Right atrium auricular region (tissue), 2 donors: ENCODE results near the gene MPHOSPH8. TPM values are rescaled to one million over a fixed set of nuclear protein-coding genes. Genes with fewer than 3 reads are reported as not detected.

ENCODE experiments used
- DNase-seq: peaks from one replicate; pipeline ENCODE4 v3.0.0-alpha.2; 2019; ENCODE audit warnings: low spot score
- H3K27ac ChIP-seq, 2 donors: fragments of 200-600 bp; sonication (generic); 1 replicate in 1 of 2; 2 replicates in 1 of 2; pipeline ENCODE4 v1.5.1; 2016 to 2019
- H3K27me3 ChIP-seq, 2 donors: fragments of 200-600 bp; sonication (generic); one replicate each; pipeline versions ENCODE4 v1.5.1 to v1.6.0; 2017 to 2019
- H3K36me3 ChIP-seq: fragments of 200-600 bp; sonication (generic); one replicate; pipeline ENCODE4 v1.5.1; 2016
- H3K4me1 ChIP-seq, 2 donors: fragments of 200-600 bp; sonication (generic); one replicate each; pipeline versions ENCODE4 v1.5.1 to v1.6.0; 2017 to 2019
- H3K4me3 ChIP-seq, 2 donors: fragments of 200-600 bp; sonication (generic); 1 replicate in 1 of 2; 2 replicates in 1 of 2; pipeline ENCODE4 v1.5.1; 2017 to 2019; ENCODE audit warnings: mild to moderate bottlenecking in 1 of 2, moderate library complexity in 1 of 2
- H3K9me3 ChIP-seq, 2 donors: fragments of 200-600 bp; sonication (generic); one replicate each; pipeline ENCODE4 v1.5.1; 2019
- CTCF ChIP-seq, 2 donors: fragments of 200-600 bp; sonication (generic); IDR thresholded peaks; one replicate each; pipeline ENCODE4 v1.5.1; 2019; ENCODE audit warnings: antibody characterized with exemption in 2 of 2
- total RNA-seq, 2 donors: library from RNA; depleted of rRNA; stranded (reverse); fragments of >200 nt; gene quantifications; one replicate each; pipeline ENCODE4 v1.1.0, GENCODE V29; 2016

The MPHOSPH8 gene
- total RNA-seq, 2 donors from 2014 or later, result 20.8 to 26.8 TPM

GRCh38 chr13:19601749-19602725 is 31.4 kb upstream of the MPHOSPH8 start:
- Histone ChIP-seq H3K27ac (no peak overlapping the region), H3K4me3 (peak overlapping the region; percentile 49 to 62), H3K27me3 (no peaks in the 10 kb centered on the region), H3K4me1 (peaks cover 0 to 8% of the 10 kb centered on the region in 2 donors), H3K9me3 (no peaks in the 10 kb centered on the region), H3K36me3 (no peaks in the 10 kb centered on the region)
- no peak for DNase-seq
- TF ChIP-seq CTCF (IDR thresholded peaks at IDR 0.05), result peak in 1 of 2 donors; percentile 35

GRCh38 chr13:19604306-19604705 is 29.2 kb upstream of the MPHOSPH8 start:
- Histone ChIP-seq H3K36me3 (no peaks in the 10 kb centered on the region), H3K4me1 (peaks cover 0 to 8% of the 10 kb centered on the region in 2 donors), H3K9me3 (no peaks in the 10 kb centered on the region), H3K27ac (no peak overlapping the region), H3K4me3 (no peak overlapping the region), H3K27me3 (no peaks in the 10 kb centered on the region)
- TF ChIP-seq CTCF (IDR thresholded peaks at IDR 0.05), result no peak
- DNase-seq, result no peak

- TF ChIP-seq CTCF (IDR thresholded peaks at IDR 0.05), result no peak
- Histone ChIP-seq H3K4me1 (peaks cover 0 to 8% of the 10 kb centered on the region in 2 donors), H3K27ac (no peak overlapping the region), H3K9me3 (no peaks in the 10 kb centered on the region), H3K36me3 (no peaks in the 10 kb centered on the region), H3K4me3 (no peak overlapping the region), H3K27me3 (no peaks in the 10 kb centered on the region)
- peak; percentile 11 for DNase-seq
Measured at GRCh38 chr13:19605161-19605955, 28.1 kb upstream of the MPHOSPH8 start.

- Histone ChIP-seq H3K27ac (no peak overlapping the region), H3K36me3 (no peaks in the 10 kb centered on the region), H3K4me1 (peaks cover 0 to 8% of the 10 kb centered on the region in 2 donors), H3K4me3 (no peak overlapping the region), H3K9me3 (no peaks in the 10 kb centered on the region), H3K27me3 (no peaks in the 10 kb centered on the region)
- TF ChIP-seq CTCF (IDR thresholded peaks at IDR 0.05), result no peak
- no peak for DNase-seq
Measured at GRCh38 chr13:19606152-19606551, 27.3 kb upstream of the MPHOSPH8 start.

- Histone ChIP-seq H3K4me1 (peaks cover 0 to 8% of the 10 kb centered on the region in 2 donors), H3K27me3 (no peaks in the 10 kb centered on the region), H3K36me3 (no peaks in the 10 kb centered on the region), H3K4me3 (no peak overlapping the region), H3K9me3 (no peaks in the 10 kb centered on the region), H3K27ac (no peak overlapping the region)
- no peak for TF ChIP-seq CTCF (IDR thresholded peaks at IDR 0.05)
- DNase-seq, result no peak
Measured at GRCh38 chr13:19606737-19607136, 26.7 kb upstream of the MPHOSPH8 start.
